ENCODE results near the gene NEUROG2. TPM values are rescaled to one million over a fixed set of nuclear protein-coding genes. Genes with fewer than 3 reads are reported as not detected.

The NEUROG2 gene
- total RNA-seq: not detected in 2 replicates

GRCh38 chr4:112516066-112516470, at the start of gene NEUROG2:
TSS of gene NEUROG2 (minus strand) at chr4:112516180. CDS start at chr4:112515475, 705 bp downstream.

Other genes with a start within 250 kb of the NEUROG2 start
- 8.5 and 8.7 TPM in 2 replicates for gene TIFA, start 230.3 kb downstream of the NEUROG2 start, total RNA-seq
- 6.7 and 14.1 TPM in 2 replicates for gene ALPK1, start 218.8 kb downstream of the NEUROG2 start, total RNA-seq
- 6.1 and 7.8 TPM in 2 replicates for gene ZGRF1, start 120.7 kb upstream of the NEUROG2 start, total RNA-seq
- gene LARP7, start 121.0 kb upstream of the NEUROG2 start, total RNA-seq: 14.1 and 20.5 TPM in 2 replicates